Heart left ventricle (tissue), 16 donors: ENCODE data around the gene SP6. TPM values are rescaled to one million over a fixed set of nuclear protein-coding genes. Genes with fewer than 3 reads are reported as not detected.
A peak's percentile ranks its signal among the peaks of the same experiment; 100 is the strongest.

Experiments
- ATAC-seq, 4 donors: fragments of 200-7000 bp; cut with Tn5 transposase; one replicate each; pipeline ENCODE4 v1.9.1; 2020 to 2022; ENCODE audit warnings: moderate library complexity in 4 of 4, mild to moderate bottlenecking in 3 of 4, moderate number of reproducible peaks in 1 of 4
- DNase-seq, 5 donors: peaks; one replicate each; pipeline ENCODE4 v3.0.0-alpha.2; 2020
- H3K27ac ChIP-seq, 12 donors: fragments of 200-600 bp; sonication (generic) in 4 of 12; one replicate each; pipeline versions ENCODE4 v1.5.0 to v1.8.0; 2016 to 2022; ENCODE audit warnings: mild to moderate bottlenecking in 2 of 12
- H3K27me3 ChIP-seq, 9 donors: fragments of 200-600 bp; sonication (generic) in 2 of 9; one replicate each; pipeline versions ENCODE4 v1.5.1 to v1.8.0; 2016 to 2022; ENCODE audit warnings: mild to moderate bottlenecking in 3 of 9
- H3K36me3 ChIP-seq, 9 donors: fragments of 200-600 bp; sonication (generic) in 2 of 9; one replicate each; pipeline versions ENCODE4 v1.5.0 to v1.8.0; 2018 to 2022; ENCODE audit warnings: mild to moderate bottlenecking in 2 of 9
- H3K4me1 ChIP-seq, 12 donors: fragments of 200-600 bp; sonication (generic) in 4 of 12; one replicate each; pipeline versions ENCODE4 v1.5.0 to v1.8.0; 2016 to 2022; ENCODE audit warnings: mild to moderate bottlenecking in 3 of 12
- H3K4me3 ChIP-seq, 12 donors: fragments of 200-600 bp; sonication (generic) in 4 of 12; one replicate each; pipeline versions ENCODE4 v1.5.0 to v1.8.0; 2017 to 2022; ENCODE audit warnings: mild to moderate bottlenecking in 9 of 12, moderate library complexity in 4 of 12
- H3K9me3 ChIP-seq, 12 donors: fragments of 200-600 bp; sonication (generic) in 4 of 12; one replicate each; pipeline versions ENCODE4 v1.5.0 to v1.8.0; 2016 to 2022; ENCODE audit warnings: mild to moderate bottlenecking in 1 of 12
- POLR2A ChIP-seq, 2 donors: fragments of 450-650 bp; IDR thresholded peaks; one replicate each; pipeline ENCODE4 v1.6.1; 2017; ENCODE audit warnings: antibody characterized with exemption in 2 of 2, mild to moderate bottlenecking in 2 of 2, moderate library complexity in 2 of 2
- WGBS, 4 donors: extraction: QIAGEN DNeasy Blood & Tissue Kit in 2 of 4; methylation state at CpG; one replicate each; pipeline versions ENCODE4 v1.1.5 to v1.1.7; 2013 to 2018; 5-methylcytosine and 5-hydroxymethylcytosine counted together
- intact Hi-C, 10 donors: fragments of 100-400 bp; cut with DNase I; formaldehyde crosslinking; loops; one replicate each; pipeline versions ENCODE4 v1.11.1 to v1.14.2; 2022
- polyA plus RNA-seq, 2 donors: library from polyadenylated mRNA; stranded (reverse); fragments of 200-250 nt; gene quantifications; one replicate each; pipeline ENCODE4 v1.2.3, GENCODE V29; 2013
- total RNA-seq, 9 donors: library from RNA; depleted of rRNA in 2 of 9; stranded (reverse); fragments of >200 nt in 2 of 9; fragmentation: NEBNext Ultra II Directional in 3 of 9; extraction: Animal tissue kit (Norgen Biotek cat#: 25700) in 3 of 9; gene quantifications; one replicate each; pipeline versions ENCODE4 v1.1.0 to v1.2.4, GENCODE V29; 2016 to 2023
- TF ChIP-seq, protein P1 (sequence below), 12 donors: fragments of 200-600 bp; sonication (generic) in 4 of 12; IDR thresholded peaks; one replicate each; pipeline versions ENCODE4 v1.5.0 to v1.8.0; 2018 to 2022; ENCODE audit warnings: antibody characterized with exemption in 12 of 12, mild to moderate bottlenecking in 5 of 12
- donor health status: ischemic (EF 13 %, LVEDD 7.1; RV severe dilation, severe dysfunction).
- donor health status: healthy with polysubstance abuse.
- donor health status: DM: no; HTN: yes; CAD: no.
- donor health status: DM: no; HTN: no; CAD: no.
- donor health status: ischemic (EF 25% LVEDD 6.9; RV normal size, moderate dysfunction).
- donor health status: ischemic (EF 25% LVEDD 5.7; RV mildly dilated, moderate dysfunction).
- donor health status: healthy.
- donor health status: DM: yes; HTN: yes; CAD: no.
- donor health status: ischemic (EF 35%, LVEDD 5.7; RV mildly dilated, moderate dysfunction).
- donor health status: nonischemic (EF 11% LVEDD 7.7; RV severe dilation, severe dysfunction).
- donor health status: DM: yes; HTN: yes; CAD: no.
- donor health status: PGD.
- donor health status: ischemic (EF 29% LVEDD 5.4; RV normal size, mild dysfunction).
- donor health status: nonischemic (EF 23%, LVEDD 6.1; RV moderate dilation, normal function).

SP6 gene
- total and polyA plus RNA-seq, 11 donors: 0.12 to 2.5 (median 0.32) TPM; not detected in 2

- peaks cover 0 to 6% (median 0%) of the 10 kb centered on the region in 9 donors for H3K27me3 ChIP-seq
- TF ChIP-seq POLR2A (IDR thresholded peaks at IDR 0.05): no peak
- TF ChIP-seq, protein P1, sequence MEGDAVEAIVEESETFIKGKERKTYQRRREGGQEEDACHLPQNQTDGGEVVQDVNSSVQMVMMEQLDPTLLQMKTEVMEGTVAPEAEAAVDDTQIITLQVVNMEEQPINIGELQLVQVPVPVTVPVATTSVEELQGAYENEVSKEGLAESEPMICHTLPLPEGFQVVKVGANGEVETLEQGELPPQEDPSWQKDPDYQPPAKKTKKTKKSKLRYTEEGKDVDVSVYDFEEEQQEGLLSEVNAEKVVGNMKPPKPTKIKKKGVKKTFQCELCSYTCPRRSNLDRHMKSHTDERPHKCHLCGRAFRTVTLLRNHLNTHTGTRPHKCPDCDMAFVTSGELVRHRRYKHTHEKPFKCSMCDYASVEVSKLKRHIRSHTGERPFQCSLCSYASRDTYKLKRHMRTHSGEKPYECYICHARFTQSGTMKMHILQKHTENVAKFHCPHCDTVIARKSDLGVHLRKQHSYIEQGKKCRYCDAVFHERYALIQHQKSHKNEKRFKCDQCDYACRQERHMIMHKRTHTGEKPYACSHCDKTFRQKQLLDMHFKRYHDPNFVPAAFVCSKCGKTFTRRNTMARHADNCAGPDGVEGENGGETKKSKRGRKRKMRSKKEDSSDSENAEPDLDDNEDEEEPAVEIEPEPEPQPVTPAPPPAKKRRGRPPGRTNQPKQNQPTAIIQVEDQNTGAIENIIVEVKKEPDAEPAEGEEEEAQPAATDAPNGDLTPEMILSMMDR (IDR thresholded peaks at IDR 0.05): peak; percentile 27 to 60 (median 50)
- ATAC-seq (peak; percentile 55 to 60 (median 58)), DNase-seq (no peak)
- H3K27ac ChIP-seq: no peak overlapping the region
- peaks cover 0 to 11% (median 1%) of the 10 kb centered on the region in 9 donors for H3K36me3 ChIP-seq
- no peak overlapping the region for H3K4me3 ChIP-seq
- intact Hi-C loops: loop anchor here in 7 of 10 donors (2.0 to 10.0 kb wide), 5 partner anchors 105 to 578 kb away; no protein-coding TSS in a partner anchor
- WGBS, 4 donors: 27 to 38% (median 33%) methylated on average over 9 of the region's 9 CpGs
- no peaks in the 10 kb centered on the region for H3K9me3 ChIP-seq
- H3K4me1 ChIP-seq: peaks cover 0 to 10% (median 0%) of the 10 kb centered on the region in 12 donors
Measured at GRCh38 chr17:47802341-47803022, 48.5 kb downstream of the SP6 start.

DNA sequence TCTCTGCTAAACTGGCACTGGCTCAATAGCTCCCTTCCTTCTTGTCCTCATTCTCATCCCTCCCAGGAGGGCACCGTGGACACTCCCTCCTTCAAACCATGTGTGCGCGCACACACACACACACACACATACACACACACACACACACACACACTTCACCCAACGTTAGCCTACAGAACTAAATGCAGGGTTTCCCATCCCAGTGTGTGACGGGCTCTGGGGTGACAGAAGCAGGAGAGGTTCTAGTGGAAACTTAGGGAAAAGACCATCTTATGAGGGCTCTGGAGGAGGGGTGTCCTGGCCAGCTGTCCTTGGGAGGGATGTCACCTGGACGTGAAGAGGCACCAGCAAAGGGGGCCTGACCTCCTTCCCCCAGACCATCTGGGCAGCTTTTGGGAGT lies 49.1 kb downstream of the SP6 start:
- DNase-seq (no peak), ATAC-seq (no peak)
- peaks cover 0 to 10% (median 0%) of the 10 kb centered on the region in 12 donors for H3K4me1 ChIP-seq
- H3K9me3 ChIP-seq: no peaks in the 10 kb centered on the region
- H3K27me3 ChIP-seq: peaks cover 0 to 6% (median 0%) of the 10 kb centered on the region in 9 donors
- no peak overlapping the region for H3K27ac ChIP-seq
- TF ChIP-seq, protein P1 (IDR thresholded peaks at IDR 0.05): no peak
- no peak for TF ChIP-seq POLR2A (IDR thresholded peaks at IDR 0.05)
- WGBS, 4 donors: 42 to 57% (median 53%) methylated on average over 6 of the region's 6 CpGs
- H3K4me3 ChIP-seq: no peak overlapping the region
- intact Hi-C loops: loop anchor here in 7 of 10 donors (2.0 to 10.0 kb wide), 5 partner anchors 105 to 577 kb away; no protein-coding TSS in a partner anchor
- H3K36me3 ChIP-seq: peaks cover 0 to 5% (median 0%) of the 10 kb centered on the region in 9 donors

DNA sequence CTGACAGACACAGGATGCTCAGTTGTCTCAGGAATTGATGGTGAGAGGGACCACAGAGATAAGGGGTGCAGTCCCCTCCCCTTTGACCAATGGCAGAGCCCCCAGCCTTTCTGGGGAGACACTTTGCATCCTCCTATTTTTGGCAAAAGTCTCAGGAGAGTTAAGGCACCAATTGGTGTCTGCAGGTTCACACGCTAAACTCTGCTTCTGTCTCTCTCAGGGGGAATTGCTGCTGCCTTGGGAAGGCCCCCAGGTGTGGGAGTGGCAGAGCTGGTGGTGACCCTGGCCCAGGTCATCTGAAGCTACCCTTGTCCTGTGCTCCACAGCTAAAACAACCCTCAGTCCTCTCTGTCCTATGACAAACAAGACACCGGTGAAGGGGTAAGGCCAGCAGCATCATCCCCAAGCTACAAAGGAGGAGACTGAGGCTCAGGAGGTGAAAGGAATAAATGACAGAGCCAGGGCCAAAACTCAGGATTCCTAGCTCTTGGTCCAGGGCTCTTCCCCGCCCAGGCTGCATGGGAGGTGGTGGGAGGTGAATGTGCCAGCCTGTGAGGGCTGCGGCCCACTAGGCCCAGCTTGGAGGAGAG lies 49.7 kb downstream of the SP6 start:
- no peak for TF ChIP-seq POLR2A (IDR thresholded peaks at IDR 0.05)
- TF ChIP-seq, protein P1 (IDR thresholded peaks at IDR 0.05): no peak
- ATAC-seq (no peak), DNase-seq (no peak)
- intact Hi-C loops: loop anchor here in 7 of 10 donors (5.0 to 10.0 kb wide), 4 partner anchors 104 to 576 kb away; no protein-coding TSS in a partner anchor
- H3K4me3 ChIP-seq: no peak overlapping the region
- no peaks in the 10 kb centered on the region for H3K36me3 ChIP-seq
- peaks cover 0 to 10% (median 0%) of the 10 kb centered on the region in 12 donors for H3K4me1 ChIP-seq
- 79 to 87% (median 83%) methylated on average over 4 of the region's 4 CpGs for WGBS, 4 donors
- H3K27me3 ChIP-seq: peaks cover 0 to 10% (median 0%) of the 10 kb centered on the region in 9 donors
- no peak overlapping the region for H3K27ac ChIP-seq
- H3K9me3 ChIP-seq: no peaks in the 10 kb centered on the region

- Histone ChIP-seq H3K36me3 (no peaks in the 10 kb centered on the region), H3K4me1 (peaks cover 0 to 6% (median 0%) of the 10 kb centered on the region in 12 donors), H3K4me3 (no peak overlapping the region), H3K9me3 (no peaks in the 10 kb centered on the region), H3K27me3 (peaks cover 0 to 12% (median 0%) of the 10 kb centered on the region in 9 donors), H3K27ac (no peak overlapping the region)
- intact Hi-C loops: loop anchor here in 7 of 10 donors (5.0 to 10.0 kb wide), 4 partner anchors 103 to 576 kb away; no protein-coding TSS in a partner anchor
- DNase-seq: no peak
- ATAC-seq: no peak
- 80 to 84% (median 83%) methylated on average over 12 of the region's 12 CpGs for WGBS, 4 donors
- no peak for TF ChIP-seq POLR2A (IDR thresholded peaks at IDR 0.05)
- TF ChIP-seq, protein P1 (IDR thresholded peaks at IDR 0.05): no peak
Measured at GRCh38 chr17:47800686-47801085, 50.3 kb downstream of the SP6 start.
